Stimulated activated CD8-positive, alpha-beta memory T cell treated with anti-CD3 and anti-CD28 coated beads, Interleukin-4, amount 100 ng/mL, for 24 hours (primary cell): ENCODE data around the gene RBFOX1.

Experiments
- DNase-seq: peaks from one replicate; pipeline ENCODE4 v3.0.0-alpha.2; 2020; ENCODE audit warnings: low read depth

The RBFOX1 gene

GRCh38 chr16:7691533-7691932 lies 358.9 kb downstream of the RBFOX1 start:
- DNase-seq = no peak

- no peak for DNase-seq
Observed at GRCh38 chr16:7703672-7704071, 371.0 kb downstream of the RBFOX1 start.

GRCh38 chr16:7705885-7706284 lies 373.2 kb downstream of the RBFOX1 start:
- no peak for DNase-seq

- no peak for DNase-seq
Observed at GRCh38 chr16:7709186-7709585, 376.5 kb downstream of the RBFOX1 start.

GRCh38 chr16:7713244-7713643 lies 380.6 kb downstream of the RBFOX1 start:
- no peak for DNase-seq

- DNase-seq = no peak
Observed at GRCh38 chr16:7714775-7715174, 382.1 kb downstream of the RBFOX1 start.

- no peak for DNase-seq
Observed at GRCh38 chr16:7716660-7717550, 384.3 kb downstream of the RBFOX1 start.

- DNase-seq = no peak
Observed at GRCh38 chr16:7722761-7723160, 390.1 kb downstream of the RBFOX1 start.

- no peak for DNase-seq
Observed at GRCh38 chr16:7731141-7731540, 398.5 kb downstream of the RBFOX1 start.

GRCh38 chr16:7736138-7736665 lies 403.6 kb downstream of the RBFOX1 start:
- DNase-seq = no peak

GRCh38 chr16:7742626-7743025 lies 410.0 kb downstream of the RBFOX1 start:
- no peak for DNase-seq

GRCh38 chr16:7744546-7745264 lies 412.1 kb downstream of the RBFOX1 start:
- DNase-seq = no peak

GRCh38 chr16:7745276-7745675 lies 412.6 kb downstream of the RBFOX1 start:
- DNase-seq = no peak

- DNase-seq = no peak
Observed at GRCh38 chr16:7746941-7747340, 414.3 kb downstream of the RBFOX1 start.

GRCh38 chr16:7748522-7748921 lies 415.9 kb downstream of the RBFOX1 start:
- no peak for DNase-seq

GRCh38 chr16:7755347-7755882 lies 422.8 kb downstream of the RBFOX1 start:
- DNase-seq = no peak
